NCI-H510A (cell line): Measurements from ENCODE around the gene UTP18.
"Not testable (repeated sequence)": the region's sequence is repeated elsewhere in the genome, so short reads cannot be mapped to it uniquely, and the experiment has no call there.

ENCODE experiments used
- DNase-seq: peaks from one replicate; lab custom pipeline; 2025; lab: John Stamatoyannopoulos, UW

The UTP18 gene

GRCh38 chr17:51259564-51260236 is 646 bp upstream of the UTP18 start, which contains the start of gene MBTD1:
Gene MBTD1 (minus strand): TSS chr17:51260049. CDS start chr17:51225161, 34,888 bp downstream.
- peak; percentile 95 for DNase-seq

- DNase-seq = no peak
Observed at GRCh38 chr17:51261024-51261963, 948 bp downstream of the UTP18 start.

- DNase-seq = no peak
Observed at GRCh38 chr17:51263006-51263405, 2.7 kb downstream of the UTP18 start.

GRCh38 chr17:51264466-51264865 is 4.1 kb downstream of the UTP18 start:
- not testable (repeated sequence) for DNase-seq

GRCh38 chr17:51269991-51270390 is 9.6 kb downstream of the UTP18 start:
- no peak for DNase-seq

- no peak for DNase-seq
Observed at GRCh38 chr17:51270636-51271035, 10.3 kb downstream of the UTP18 start.

GRCh38 chr17:51272812-51273211 is 12.5 kb downstream of the UTP18 start:
- no peak for DNase-seq

GRCh38 chr17:51275381-51275780 is 15.0 kb downstream of the UTP18 start:
- DNase-seq = no peak

- DNase-seq = no peak
Observed at GRCh38 chr17:51279183-51279582, 18.8 kb downstream of the UTP18 start.

GRCh38 chr17:51287412-51287811 is 27.1 kb downstream of the UTP18 start:
- no peak for DNase-seq

- DNase-seq = no peak
Observed at GRCh38 chr17:51289696-51290111, 29.4 kb downstream of the UTP18 start.

- not testable (repeated sequence) for DNase-seq
Observed at GRCh38 chr17:51294338-51294737, 34.0 kb downstream of the UTP18 start.

- DNase-seq = no peak
Observed at GRCh38 chr17:51298508-51299371, 38.4 kb downstream of the UTP18 start.

GRCh38 chr17:51299859-51300258 is 39.5 kb downstream of the UTP18 start:
- no peak for DNase-seq

GRCh38 chr17:51305182-51305581 is 44.8 kb downstream of the UTP18 start:
- no peak for DNase-seq

GRCh38 chr17:51312003-51312402 is 51.7 kb downstream of the UTP18 start:
- not testable (repeated sequence) for DNase-seq

- DNase-seq = no peak
Observed at GRCh38 chr17:51319186-51319585, 58.8 kb downstream of the UTP18 start.

- no peak for DNase-seq
Observed at GRCh38 chr17:51322390-51323029, 62.2 kb downstream of the UTP18 start.

- DNase-seq = no peak
Observed at GRCh38 chr17:51325471-51325870, 65.1 kb downstream of the UTP18 start.

GRCh38 chr17:51330861-51331503 is 70.6 kb downstream of the UTP18 start:
- not testable (repeated sequence) for DNase-seq

- no peak for DNase-seq
Observed at GRCh38 chr17:51335006-51335590, 74.8 kb downstream of the UTP18 start.
